ENCODE results near the gene CAPN10. TPM values are rescaled to one million over a fixed set of nuclear protein-coding genes. Genes with fewer than 3 reads are reported as not detected.

Gene CAPN10
- total RNA-seq, 4 donors from 2014 or later: 41.9 to 118 (median 48.7) TPM

DNA sequence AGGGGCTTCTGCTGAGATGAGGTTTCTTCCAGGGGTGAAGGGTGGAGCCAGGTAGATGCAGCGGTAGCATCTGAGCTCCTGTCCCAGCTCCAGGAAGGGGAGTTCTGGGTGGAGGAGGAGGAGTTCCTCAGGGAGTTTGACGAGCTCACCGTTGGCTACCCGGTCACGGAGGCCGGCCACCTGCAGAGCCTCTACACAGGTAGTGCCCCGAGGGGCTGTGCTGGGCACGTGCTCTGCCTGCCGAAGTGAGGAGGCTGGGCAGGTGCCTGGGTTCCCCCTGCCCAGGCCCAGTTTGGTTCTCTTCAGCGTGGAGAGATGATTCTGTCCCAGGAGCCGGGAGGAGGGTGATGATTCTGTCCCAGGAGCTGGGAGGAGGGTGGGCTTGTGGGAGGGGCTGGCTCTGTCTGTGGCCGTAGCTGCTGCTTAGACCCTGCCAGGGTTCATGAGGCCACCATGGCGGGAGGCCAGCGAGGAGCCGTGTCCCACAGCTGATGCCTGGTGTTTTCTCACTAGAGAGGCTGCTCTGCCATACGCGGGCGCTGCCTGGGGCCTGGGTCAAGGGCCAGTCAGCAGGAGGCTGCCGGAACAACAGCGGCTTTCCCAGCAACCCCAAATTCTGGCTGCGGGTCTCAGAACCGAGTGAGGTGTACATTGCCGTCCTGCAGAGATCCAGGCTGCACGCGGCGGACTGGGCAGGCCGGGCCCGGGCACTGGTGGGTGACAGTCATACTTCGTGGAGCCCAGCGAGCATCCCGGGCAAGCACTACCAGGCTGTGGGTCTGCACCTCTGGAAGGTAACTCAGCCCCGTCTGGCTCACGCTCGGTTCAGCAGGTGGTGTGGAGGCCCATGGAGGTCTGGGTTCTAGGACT, 8.2 kb downstream of the CAPN10 start:
- intact Hi-C loops (cut with DNase I; ENCODE audit: low total_unique reads) (no loop called here), in situ Hi-C loops (cut with MboI; ENCODE audit: low pct_ligation_motif_present in 1 of 4, low pct_unique_long_range_greater_than_20kb in 1 of 4, low sequenced_read_pairs in 3 of 4) (no loop called here)
- H3K36me3 ChIP-seq: peaks cover 0 to 5% (median 0%) of the 10 kb centered on the region in 4 donors
- 91% methylated on average over 32 of the region's 34 CpGs; no CpG with 5 or more reads in 1 of the 2 donors for WGBS, 2 donors (ENCODE audit: low coverage in 1 of 2)
- no peak for TF ChIP-seq POLR2A (IDR thresholded peaks at IDR 0.05)
- no peak for TF ChIP-seq POLR2AphosphoS5 (IDR thresholded peaks at IDR 0.05)
- TF ChIP-seq EP300 (IDR thresholded peaks at IDR 0.05; ENCODE audit: low read depth): no peak
- TF ChIP-seq CTCF (IDR thresholded peaks at IDR 0.05): no peak
- H3K27me3 ChIP-seq: no peaks in the 10 kb centered on the region
- no peak overlapping the region for H3K27ac ChIP-seq
- no peaks in the 10 kb centered on the region for H3K9me3 ChIP-seq
- H3K4me1 ChIP-seq: peaks cover 0 to 4% (median 0%) of the 10 kb centered on the region in 4 donors
- H3K4me3 ChIP-seq: no peak overlapping the region
- DNase-seq: peak; percentile 4

GRCh38 chr2:240595381-240596079, 9.0 kb downstream of the CAPN10 start:
- in situ Hi-C loops (cut with MboI; ENCODE audit: low pct_ligation_motif_present in 1 of 4, low pct_unique_long_range_greater_than_20kb in 1 of 4, low sequenced_read_pairs in 3 of 4): no loop called here
- TF ChIP-seq CTCF (IDR thresholded peaks at IDR 0.05): peak in 2 of 5 experiments; percentile 8 to 38
- TF ChIP-seq EP300 (IDR thresholded peaks at IDR 0.05; ENCODE audit: low read depth): no peak
- TF ChIP-seq POLR2A (IDR thresholded peaks at IDR 0.05): no peak
- Histone ChIP-seq H3K27me3 (no peaks in the 10 kb centered on the region), H3K36me3 (peaks cover 0 to 5% (median 0%) of the 10 kb centered on the region in 4 donors), H3K4me1 (peaks cover 0 to 4% (median 0%) of the 10 kb centered on the region in 4 donors), H3K27ac (no peak overlapping the region), H3K4me3 (no peak overlapping the region), H3K9me3 (no peaks in the 10 kb centered on the region)
- intact Hi-C loops (cut with DNase I; ENCODE audit: low total_unique reads): no loop called here
- 69% methylated on average over 18 of the region's 18 CpGs; no CpG with 5 or more reads in 1 of the 2 donors for WGBS, 2 donors (ENCODE audit: low coverage in 1 of 2)
- peak; percentile 27 for DNase-seq

DNA sequence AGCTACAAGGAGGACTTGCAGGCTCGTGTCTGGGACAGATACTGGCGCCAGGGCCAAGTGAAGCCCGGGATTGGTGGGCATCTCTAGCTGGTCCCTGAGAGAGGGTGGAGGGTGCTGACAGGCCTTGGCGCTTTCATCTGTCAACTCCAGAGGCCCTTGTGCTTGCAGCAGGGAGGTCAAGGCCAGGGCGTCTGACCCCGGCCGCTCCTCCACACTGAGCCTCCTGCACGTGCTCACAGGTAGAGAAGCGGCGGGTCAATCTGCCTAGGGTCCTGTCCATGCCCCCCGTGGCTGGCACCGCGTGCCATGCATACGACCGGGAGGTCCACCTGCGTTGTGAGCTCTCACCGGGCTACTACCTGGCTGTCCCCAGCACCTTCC, 9.5 kb downstream of the CAPN10 start:
- intact Hi-C loops (cut with DNase I; ENCODE audit: low total_unique reads): no loop called here
- in situ Hi-C loops (cut with MboI; ENCODE audit: low pct_ligation_motif_present in 1 of 4, low pct_unique_long_range_greater_than_20kb in 1 of 4, low sequenced_read_pairs in 3 of 4): no loop called here

More for the DNA sequence above, 9.5 kb downstream of the CAPN10 start:
- peaks cover 0 to 4% (median 0%) of the 10 kb centered on the region in 4 donors for H3K4me1 ChIP-seq
- DNase-seq: peak; percentile 6
- TF ChIP-seq POLR2AphosphoS5 (IDR thresholded peaks at IDR 0.05) (no peak), POLR2A (IDR thresholded peaks at IDR 0.05) (no peak), EP300 (IDR thresholded peaks at IDR 0.05; ENCODE audit: low read depth) (no peak), CTCF (IDR thresholded peaks at IDR 0.05) (no peak)
- no peaks in the 10 kb centered on the region for H3K9me3 ChIP-seq
- 92% methylated on average over 17 of the region's 17 CpGs; no CpG with 5 or more reads in 1 of the 2 donors for WGBS, 2 donors (ENCODE audit: low coverage in 1 of 2)
- H3K27ac ChIP-seq: no peak overlapping the region
- peaks cover 0 to under 1% (median 0%) of the 10 kb centered on the region in 4 donors for H3K36me3 ChIP-seq
- no peaks in the 10 kb centered on the region for H3K27me3 ChIP-seq
- H3K4me3 ChIP-seq: no peak overlapping the region
